K562 (cell line): Measurements from ENCODE around the gene ZNF655. TPM values are rescaled to one million over a fixed set of nuclear protein-coding genes. Genes with fewer than 3 reads are reported as not detected.

Source experiments
- BRD9 ChIP-seq: fragments of 450-650 bp; IDR thresholded peaks from 2 replicates; pipeline ENCODE4 v1.6.1; 2018; ENCODE audit warnings: low read depth; ENCODE audit not compliant: partially characterized antibody
- CREB5 ChIP-seq: fragments of 250-450 bp; sonication (Bioruptor Pico); IDR thresholded peaks from 2 replicates; pipeline ENCODE4 v1.5.0; 2020; ENCODE audit warnings: mild to moderate bottlenecking
- CTBP1 ChIP-seq: fragments of 450-650 bp; IDR thresholded peaks from 2 replicates; pipeline ENCODE4 v1.6.1; 2016; ENCODE audit warnings: borderline replicate concordance
- DEAF1 ChIP-seq: fragments of 450-650 bp; formaldehyde crosslinking; IDR thresholded peaks from 2 replicates; pipeline ENCODE4 v1.4.0; 2020; ENCODE audit warnings: mild to moderate bottlenecking, moderate library complexity
- FOXP4 ChIP-seq: sonication (generic); formaldehyde crosslinking; IDR thresholded peaks from 2 replicates; pipeline ENCODE4 v1.8.0; 2022; ENCODE audit warnings: mild to moderate bottlenecking, missing genetic modification reagents, borderline replicate concordance
- SFPQ ChIP-seq: fragments of 200-400 bp; formaldehyde crosslinking; IDR thresholded peaks from 2 replicates; pipeline ENCODE4 v1.6.1; 2017; ENCODE audit warnings: mild to moderate bottlenecking, low read depth, low read length, moderate library complexity
- SPI1 ChIP-seq: IDR thresholded peaks from 2 replicates; pipeline ENCODE4 v1.6.1; 2011; ENCODE audit warnings: low read depth, low read length, control low read depth, borderline replicate concordance
- TAF15 ChIP-seq: fragments of 200-400 bp; formaldehyde crosslinking; IDR thresholded peaks from 2 replicates; pipeline ENCODE4 v1.6.1; 2017; ENCODE audit warnings: mild to moderate bottlenecking, low read depth, low read length, moderate library complexity
- ZBTB26 ChIP-seq: fragments of 450-650 bp; formaldehyde crosslinking; IDR thresholded peaks from 2 replicates; pipeline ENCODE4 v1.4.0; 2022; ENCODE audit warnings: missing genetic modification characterization
- ZNF212 ChIP-seq: fragments of 450-650 bp; formaldehyde crosslinking; IDR thresholded peaks from 2 replicates; pipeline ENCODE4 v1.4.0; 2020; ENCODE audit warnings: mild to moderate bottlenecking
- ZNF592 ChIP-seq: fragments of 450-650 bp; IDR thresholded peaks from 2 replicates; pipeline ENCODE4 v1.6.1; 2017; ENCODE audit warnings: antibody characterized with exemption, mild to moderate bottlenecking
- ZNF668 ChIP-seq: fragments of 250-450 bp; sonication (Bioruptor Pico); IDR thresholded peaks from 2 replicates; pipeline ENCODE4 v1.8.0; 2022; ENCODE audit warnings: mild to moderate bottlenecking, inconsistent platforms
- ZNF79 ChIP-seq: fragments of 250-450 bp; sonication (Bioruptor Pico); IDR thresholded peaks from 2 replicates; pipeline ENCODE4 v1.4.0; 2020; ENCODE audit warnings: low read depth, mild to moderate bottlenecking, moderate library complexity
- polyA plus RNA-seq, 8 experiments: library from polyadenylated mRNA; depleted of rRNA in 4 of 8; stranded (reverse) in 5 of 8; unstranded in 3 of 8; fragments of >200 nt; fragmentation: Nextera tagmentation in 2 of 8; fragmentation: Illumina TruSeq in 1 of 8; extraction: Ambion mirVana in 2 of 8; extraction: Trizol in 1 of 8; gene quantifications; 2 replicates each; pipeline versions ENCODE4 v1.2.1 to v1.2.3, GENCODE V29; 2011 to 2014; ENCODE audit warnings: inconsistent platforms in 1 of 8, missing spikeins in 1 of 8
- total RNA-seq, 7 experiments: library from RNA; depleted of rRNA in 6 of 7; stranded (reverse); fragments of >200 nt in 6 of 7; fragmentation: Illumina TruSeq in 2 of 7; extraction: Trizol in 2 of 7; gene quantifications; 2 replicates each; pipeline versions ENCODE4 v1.2.1 to v1.2.3, GENCODE V29; 2011 to 2021; ENCODE audit warnings: low replicate concordance in 1 of 7

Gene ZNF655
- total and polyA plus RNA-seq, 9 of the 15 experiments (the other 6 are each of a cell fraction or from before 2014, with no cell fraction given), result 25.7 to 130 (median 95.2) TPM

- TF ChIP-seq BRD9, result peak; percentile 79
- TF ChIP-seq ZNF668, result no peak
- TF ChIP-seq CTBP1, result peak; percentile 69; the same call in 1 of the 2 replicates
- no peak for TF ChIP-seq ZBTB26 (CRISPR knock-in tag)
- TF ChIP-seq SPI1, result peak; percentile 98
- no peak for TF ChIP-seq SFPQ
- peak; percentile 33; the same call in 1 of the 2 replicates for TF ChIP-seq ZNF592
- no peak for TF ChIP-seq ZNF212 (CRISPR knock-in tag)
- no peak for TF ChIP-seq DEAF1 (CRISPR knock-in tag)
- no peak for TF ChIP-seq TAF15
- TF ChIP-seq FOXP4, result no peak
- no peak for TF ChIP-seq ZNF79 (CRISPR knock-in tag)
- no peak for TF ChIP-seq CREB5 (CRISPR knock-in tag)
Measured at GRCh38 chr7:99558306-99559174, at the start of gene ZNF655 (continued).
